Measurements from ENCODE around the gene FAM53A.

Gene FAM53A

GRCh38 chr4:1635464-1635863 lies 48.6 kb downstream of the FAM53A start:
- peaks cover 45% of the 10 kb centered on the region for H3K27me3 Mint-ChIP-seq (ENCODE audit: low read depth, poor library complexity)
- H3K4me1 Mint-ChIP-seq, result peaks cover 7% of the 10 kb centered on the region
- H3K4me3 Mint-ChIP-seq, result no peak overlapping the region
- no peak overlapping the region for H3K27ac Mint-ChIP-seq
- peaks cover 7% of the 10 kb centered on the region for H3K9me3 Mint-ChIP-seq
- no peaks in the 10 kb centered on the region for H3K36me3 Mint-ChIP-seq (ENCODE audit: low read depth)
- no peak for DNase-seq
- TF ChIP-seq CTCF (IDR thresholded peaks at IDR 0.05), result no peak

DNA sequence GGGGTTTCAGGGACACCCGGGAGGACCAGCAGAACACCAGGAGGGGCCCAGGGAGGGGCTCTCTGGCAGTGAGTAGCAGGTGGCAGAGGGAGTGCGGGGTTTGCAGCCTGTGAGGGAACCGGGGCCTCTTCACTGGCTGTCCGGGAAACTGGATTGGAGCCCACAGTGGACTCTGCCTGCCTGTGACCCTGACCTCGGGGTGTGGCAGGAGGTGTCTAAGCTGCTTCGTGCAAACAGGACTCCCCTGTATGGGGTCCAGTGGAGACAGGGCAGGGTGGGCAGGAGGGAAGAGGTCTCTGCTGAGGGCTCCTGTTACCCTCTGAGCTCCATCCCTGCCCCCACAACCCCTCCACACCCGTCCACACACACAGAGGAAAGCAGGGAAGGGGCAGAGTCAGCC lies 50.1 kb downstream of the FAM53A start:
- no peak for TF ChIP-seq CTCF (IDR thresholded peaks at IDR 0.05)

DNA sequence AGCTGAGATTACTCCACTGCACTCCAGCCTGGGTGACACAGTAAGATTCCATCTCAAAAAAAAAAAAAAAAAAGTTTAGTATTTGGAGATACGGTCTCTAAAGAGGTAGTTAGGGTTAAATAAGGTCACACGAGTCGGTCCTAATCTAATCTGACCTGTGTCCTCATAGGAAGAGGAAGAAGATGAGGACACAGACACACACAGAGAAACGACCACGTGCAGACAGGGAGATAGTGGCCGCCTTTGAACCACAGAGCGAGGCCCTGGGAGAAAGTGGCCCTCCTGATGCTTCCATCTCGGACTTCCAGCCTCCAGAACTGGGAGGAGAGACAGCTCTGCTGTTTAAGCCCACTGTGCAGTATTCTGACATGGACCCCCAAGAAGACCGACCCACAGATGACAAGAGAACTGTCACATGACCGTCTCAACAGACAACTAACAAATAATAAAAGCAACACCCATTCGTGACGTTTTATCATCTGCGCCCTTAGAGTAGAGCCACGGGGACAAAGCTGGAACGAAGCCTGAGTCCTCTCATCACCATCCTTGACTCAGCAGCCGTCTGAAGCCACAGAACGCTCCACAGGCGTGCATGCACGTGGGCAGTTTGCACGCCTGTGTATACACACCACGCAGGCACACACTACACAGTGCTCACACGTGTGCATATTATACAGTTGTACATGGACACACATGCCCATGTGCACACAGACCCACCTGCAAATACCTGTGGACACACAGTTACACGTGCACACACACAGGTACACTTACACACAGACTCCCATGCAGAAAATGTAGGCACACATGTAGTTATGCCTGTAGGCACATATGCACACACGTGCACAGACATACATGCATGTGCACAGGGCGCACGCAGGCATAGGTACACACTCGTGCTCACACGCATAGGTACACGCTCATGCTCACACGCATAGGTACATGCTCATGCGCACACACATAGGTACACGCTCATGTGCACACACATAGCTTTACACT lies 51.7 kb downstream of the FAM53A start:
- TF ChIP-seq CTCF (IDR thresholded peaks at IDR 0.05), result no peak
- peaks cover 7% of the 10 kb centered on the region for H3K9me3 Mint-ChIP-seq
- no peaks in the 10 kb centered on the region for H3K36me3 Mint-ChIP-seq (ENCODE audit: low read depth)
- DNase-seq, result no peak
- no peak overlapping the region for H3K4me3 Mint-ChIP-seq
- peaks cover 7% of the 10 kb centered on the region for H3K4me1 Mint-ChIP-seq
- H3K27me3 Mint-ChIP-seq (ENCODE audit: low read depth, poor library complexity), result peaks cover 45% of the 10 kb centered on the region
- H3K27ac Mint-ChIP-seq, result no peak overlapping the region

More for the DNA sequence above, 50.1 kb downstream of the FAM53A start:
- no peak overlapping the region for H3K4me3 Mint-ChIP-seq
- H3K4me1 Mint-ChIP-seq, result peaks cover 7% of the 10 kb centered on the region
- H3K36me3 Mint-ChIP-seq (ENCODE audit: low read depth), result no peaks in the 10 kb centered on the region
- no peak for DNase-seq
- peaks cover 45% of the 10 kb centered on the region for H3K27me3 Mint-ChIP-seq (ENCODE audit: low read depth, poor library complexity)
- no peak overlapping the region for H3K27ac Mint-ChIP-seq
- H3K9me3 Mint-ChIP-seq, result peaks cover 7% of the 10 kb centered on the region

GRCh38 chr4:1631136-1631535 lies 53.0 kb downstream of the FAM53A start:
- Mint-ChIP-seq H3K4me3 (no peak overlapping the region), H3K36me3 (ENCODE audit: low read depth) (no peaks in the 10 kb centered on the region), H3K27ac (no peak overlapping the region), H3K4me1 (peaks cover 7% of the 10 kb centered on the region), H3K27me3 (ENCODE audit: low read depth, poor library complexity) (peaks cover 41% of the 10 kb centered on the region), H3K9me3 (peaks cover 8% of the 10 kb centered on the region)
- TF ChIP-seq CTCF (IDR thresholded peaks at IDR 0.05), result no peak
- no peak for DNase-seq

DNA sequence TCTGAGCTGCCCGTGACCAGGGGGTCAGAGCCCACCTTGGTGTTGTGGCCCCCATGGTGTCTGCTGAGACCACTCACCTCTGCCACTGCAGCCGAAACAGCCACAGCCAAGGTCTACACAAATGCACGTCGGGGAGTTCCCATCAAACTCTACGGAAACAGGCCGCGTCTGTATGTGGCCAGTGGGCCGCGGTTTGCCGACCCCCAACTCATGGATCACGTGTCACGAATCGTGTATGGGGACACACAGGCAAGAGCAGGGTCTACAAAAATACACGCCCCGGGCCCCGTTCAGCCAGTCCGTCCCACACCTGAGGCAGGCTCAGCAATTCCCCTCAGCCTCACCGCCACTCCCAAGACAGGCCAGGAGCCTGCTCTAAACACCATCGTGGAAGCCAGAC lies 53.8 kb downstream of the FAM53A start:
- Mint-ChIP-seq H3K27me3 (ENCODE audit: low read depth, poor library complexity) (peaks cover 34% of the 10 kb centered on the region), H3K4me3 (no peak overlapping the region), H3K36me3 (ENCODE audit: low read depth) (no peaks in the 10 kb centered on the region), H3K4me1 (peaks cover 7% of the 10 kb centered on the region), H3K9me3 (peaks cover 7% of the 10 kb centered on the region), H3K27ac (no peak overlapping the region)
- no peak for DNase-seq
- TF ChIP-seq CTCF (IDR thresholded peaks at IDR 0.05), result no peak

DNA sequence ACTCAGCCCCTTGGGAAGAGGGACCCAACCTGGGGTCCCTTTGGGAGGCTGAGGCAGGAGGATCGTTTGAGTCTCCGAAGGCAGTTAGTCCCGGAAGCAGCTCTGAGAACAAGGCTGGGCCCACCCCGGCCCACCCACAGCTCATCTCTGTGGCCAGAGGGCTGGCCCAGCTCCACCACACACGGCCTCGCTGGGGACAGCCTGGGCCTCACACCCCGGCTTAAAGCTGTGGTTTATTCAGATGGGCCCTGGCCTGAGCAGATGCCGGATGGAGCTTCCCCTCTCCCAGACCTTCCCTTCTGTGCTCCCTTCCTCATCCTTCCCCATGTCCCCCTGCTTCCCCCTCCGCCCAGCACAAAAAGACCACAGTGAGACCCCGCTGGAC lies 54.4 kb downstream of the FAM53A start:
- no peak for TF ChIP-seq CTCF (IDR thresholded peaks at IDR 0.05)
- H3K4me1 Mint-ChIP-seq, result peaks cover 7% of the 10 kb centered on the region
- no peak overlapping the region for H3K27ac Mint-ChIP-seq
- no peak overlapping the region for H3K4me3 Mint-ChIP-seq
- peaks cover 28% of the 10 kb centered on the region for H3K27me3 Mint-ChIP-seq (ENCODE audit: low read depth, poor library complexity)
- DNase-seq, result no peak
- no peaks in the 10 kb centered on the region for H3K36me3 Mint-ChIP-seq (ENCODE audit: low read depth)
- peaks cover 5% of the 10 kb centered on the region for H3K9me3 Mint-ChIP-seq

All from nephron progenitor cell (in vitro differentiated cells).